ENCODE results near the gene ENDOV.

DNA sequence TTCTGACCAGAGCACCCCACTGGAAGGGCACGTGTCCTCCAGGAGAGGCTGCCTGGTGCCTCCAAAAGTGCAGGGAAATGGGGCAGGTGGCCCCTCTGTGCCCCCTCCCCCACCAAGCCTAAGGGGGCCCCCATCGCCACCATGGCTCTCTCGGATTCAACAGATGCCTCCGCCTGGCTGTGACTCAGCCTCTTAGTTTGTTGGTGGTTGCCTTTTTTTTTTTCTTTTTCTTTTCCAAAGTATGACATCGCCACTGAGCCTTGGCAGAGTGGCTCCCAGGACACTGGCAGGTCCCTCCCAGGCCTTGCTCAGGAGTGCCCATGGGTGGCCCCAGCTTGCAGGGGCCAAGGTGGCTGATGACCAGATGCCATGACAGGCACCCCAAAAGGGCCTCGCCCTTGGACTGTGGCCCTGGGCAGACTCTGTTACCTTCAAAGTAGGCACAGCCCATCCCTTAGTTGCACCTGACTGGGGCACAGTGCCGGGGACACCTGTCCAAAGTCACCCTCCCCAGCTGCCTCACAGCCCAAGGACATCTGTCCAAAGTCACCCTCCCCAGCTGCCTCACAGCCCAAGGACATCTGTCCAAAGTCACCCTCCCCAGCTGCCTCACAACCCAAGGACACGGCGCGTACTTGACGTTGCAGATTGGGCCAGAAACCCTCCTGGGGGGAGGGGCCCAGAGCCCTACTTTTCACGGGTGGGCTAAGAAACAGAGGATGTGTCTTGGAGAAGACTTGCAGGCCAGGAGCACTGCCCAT lies 31.9 kb downstream of the ENDOV start:
- TF ChIP-seq POLR2AphosphoS5 (IDR thresholded peaks at IDR 0.05; ENCODE audit: insufficient read depth in 1 of 2, low read depth in 1 of 2): no peak
- TF ChIP-seq, protein P1, sequence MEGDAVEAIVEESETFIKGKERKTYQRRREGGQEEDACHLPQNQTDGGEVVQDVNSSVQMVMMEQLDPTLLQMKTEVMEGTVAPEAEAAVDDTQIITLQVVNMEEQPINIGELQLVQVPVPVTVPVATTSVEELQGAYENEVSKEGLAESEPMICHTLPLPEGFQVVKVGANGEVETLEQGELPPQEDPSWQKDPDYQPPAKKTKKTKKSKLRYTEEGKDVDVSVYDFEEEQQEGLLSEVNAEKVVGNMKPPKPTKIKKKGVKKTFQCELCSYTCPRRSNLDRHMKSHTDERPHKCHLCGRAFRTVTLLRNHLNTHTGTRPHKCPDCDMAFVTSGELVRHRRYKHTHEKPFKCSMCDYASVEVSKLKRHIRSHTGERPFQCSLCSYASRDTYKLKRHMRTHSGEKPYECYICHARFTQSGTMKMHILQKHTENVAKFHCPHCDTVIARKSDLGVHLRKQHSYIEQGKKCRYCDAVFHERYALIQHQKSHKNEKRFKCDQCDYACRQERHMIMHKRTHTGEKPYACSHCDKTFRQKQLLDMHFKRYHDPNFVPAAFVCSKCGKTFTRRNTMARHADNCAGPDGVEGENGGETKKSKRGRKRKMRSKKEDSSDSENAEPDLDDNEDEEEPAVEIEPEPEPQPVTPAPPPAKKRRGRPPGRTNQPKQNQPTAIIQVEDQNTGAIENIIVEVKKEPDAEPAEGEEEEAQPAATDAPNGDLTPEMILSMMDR (IDR thresholded peaks at IDR 0.05): no peak
